ENCODE data around the gene NFE2L2. TPM values are rescaled to one million over a fixed set of nuclear protein-coding genes. Genes with fewer than 3 reads are reported as not detected.

Gene NFE2L2
- total and polyA plus RNA-seq, 9 of the 15 experiments (the other 6 are each of a cell fraction or from before 2014, with no cell fraction given): 29.3 to 120 (median 59.3) TPM

GRCh38 chr2:177254433-177255226, 9.9 kb downstream of the NFE2L2 start (continued):
- TF ChIP-seq GTF2A2 (tag; IDR thresholded peaks at IDR 0.05) (no peak), FOXM1 (IDR thresholded peaks at IDR 0.05; ENCODE audit: low read depth) (0 out of 2 replicates have a peak, but pooled peaks have one; percentile 12), FOXM1 (CRISPR knock-in tag; IDR thresholded peaks at IDR 0.05; ENCODE audit: low read depth) (no peak), TRIM24 (IDR thresholded peaks at IDR 0.05) (0 out of 4 replicates have a peak, but pooled peaks of 1 of the 2 experiments have one; percentile 13), CEBPZ (IDR thresholded peaks at IDR 0.05; ENCODE audit: borderline replicate concordance, low read depth, low read length) (no peak), MXI1 (IDR thresholded peaks at IDR 0.05; ENCODE audit: low read depth, low read length) (no peak), CBFB (CRISPR knock-in tag; IDR thresholded peaks at IDR 0.05) (no peak), TCF7 (IDR thresholded peaks at IDR 0.05; ENCODE audit: borderline replicate concordance) (no peak), MIER1 (IDR thresholded peaks at IDR 0.05; ENCODE audit: low read depth) (no peak), EP400 (IDR thresholded peaks at IDR 0.05) (no peak), PHB2 (IDR thresholded peaks at IDR 0.05; ENCODE audit: low read depth) (no peak), PHB (CRISPR knock-in tag; IDR thresholded peaks at IDR 0.05) (no peak), RBM39 (optimal IDR thresholded peaks at IDR 0.05; ENCODE audit: low read depth, low read length) (peak; percentile 24), PREB (CRISPR knock-in tag; IDR thresholded peaks at IDR 0.05) (peak; percentile 93; the same call in 1 of the 2 replicates), ZNF23 (CRISPR knock-in tag; IDR thresholded peaks at IDR 0.05) (no peak), EP300 (IDR thresholded peaks at IDR 0.05; ENCODE audit: low read length) (no peak), TAF15 (IDR thresholded peaks at IDR 0.05; ENCODE audit: low read depth, low read length) (no peak), ZNF174 (CRISPR knock-in tag; IDR thresholded peaks at IDR 0.05) (no peak), CHD4 (IDR thresholded peaks at IDR 0.05; ENCODE audit: insufficient read depth, insufficient replicate concordance, low read depth, low read length, poor library complexity, severe bottlenecking) (no peak), PML (IDR thresholded peaks at IDR 0.05; ENCODE audit: low read length) (0 out of 2 replicates have a peak, but pooled peaks have one; percentile 9), PKNOX1 (IDR thresholded peaks at IDR 0.05) (peak; percentile 88), MED1 (CRISPR knock-in tag; IDR thresholded peaks at IDR 0.05; ENCODE audit: borderline replicate concordance) (no peak), ZNF311 (CRISPR knock-in tag; IDR thresholded peaks at IDR 0.05) (no peak), RBBP5 (IDR thresholded peaks at IDR 0.05; ENCODE audit: borderline replicate concordance, insufficient read depth, low read length, poor library complexity, severe bottlenecking) (no peak), SIX5 (IDR thresholded peaks at IDR 0.05; ENCODE audit: borderline replicate concordance in 1 of 2, insufficient read depth in 1 of 2, low read depth in 1 of 2, low read length in 2 of 2) (no peak)

Data from K562 (cell line).